Measurements from ENCODE around the gene AKAP13. TPM values are rescaled to one million over a fixed set of nuclear protein-coding genes. Genes with fewer than 3 reads are reported as not detected.

AKAP13 gene
- polyA plus RNA-seq, 2 donors = 27.6 to 35.7 TPM

DNA sequence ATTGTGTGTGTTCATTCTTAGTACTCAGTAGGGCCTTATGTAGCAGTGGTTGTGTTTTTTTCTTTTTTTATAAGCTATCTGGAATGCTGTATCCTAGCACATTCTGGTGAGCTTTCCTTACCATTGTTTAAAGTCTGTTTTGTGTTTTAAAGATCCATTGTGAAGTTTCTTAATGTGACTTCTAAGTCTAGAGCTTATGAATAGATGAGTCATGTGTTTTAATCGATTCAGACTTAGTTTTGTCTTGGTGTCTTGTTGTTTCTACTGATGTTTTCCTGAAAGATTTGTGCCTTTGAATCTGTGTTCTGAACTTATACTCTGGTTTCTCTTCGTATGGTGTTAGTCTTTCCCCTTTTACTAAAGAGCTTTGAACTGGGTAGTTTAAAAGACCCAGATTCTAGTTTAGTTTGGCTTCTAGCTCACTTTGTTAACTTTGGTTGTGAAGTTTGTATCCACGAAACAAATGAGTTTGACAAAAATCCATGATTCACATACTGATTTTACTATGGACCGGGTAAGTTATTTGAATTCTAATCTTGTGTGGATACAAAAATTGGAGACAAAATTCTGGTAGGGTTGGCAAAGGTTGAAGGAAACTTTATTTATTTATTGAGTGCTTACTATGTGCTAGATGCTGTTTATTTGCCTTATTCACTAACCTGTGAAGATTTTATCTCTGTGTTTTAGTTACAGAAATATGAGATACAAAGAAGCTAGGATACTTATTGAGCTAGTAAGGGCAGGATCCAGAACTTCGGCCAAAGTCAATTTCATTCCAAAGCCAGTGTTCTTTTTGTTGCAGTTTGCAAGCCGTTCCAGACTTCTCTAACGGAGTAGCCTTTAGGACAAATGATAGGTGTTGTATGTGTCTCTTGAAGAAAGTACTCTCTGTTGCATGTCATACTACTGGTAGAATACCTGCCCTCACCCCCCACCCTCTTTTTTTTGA is 24.8 kb downstream of the AKAP13 start:
- 63 to 72% methylated on average over 7 of the region's 7 CpGs for WGBS, 2 donors
- H3K36me3 ChIP-seq (ENCODE audit: control insufficient read depth in 2 of 2, insufficient read depth in 2 of 2, low read length in 1 of 2) = no peaks in the 10 kb centered on the region
- peaks cover 0 to 10% of the 10 kb centered on the region in 2 donors for H3K4me1 ChIP-seq (ENCODE audit: control insufficient read depth in 2 of 2, insufficient read depth in 2 of 2, low read length in 1 of 2)
- no peaks in the 10 kb centered on the region for H3K9me3 ChIP-seq (ENCODE audit: control insufficient read depth in 2 of 2, insufficient read depth in 1 of 2, low read depth in 1 of 2, low read length in 1 of 2)
- H3K27ac ChIP-seq (ENCODE audit: low read depth in 2 of 2, low read length in 1 of 2) = no peak overlapping the region
- H3K4me3 ChIP-seq (ENCODE audit: low read depth in 1 of 2, low read length in 2 of 2) = no peak overlapping the region
- no peaks in the 10 kb centered on the region for H3K27me3 ChIP-seq (ENCODE audit: control insufficient read depth in 1 of 2, insufficient read depth in 2 of 2, low read length in 2 of 2)

DNA sequence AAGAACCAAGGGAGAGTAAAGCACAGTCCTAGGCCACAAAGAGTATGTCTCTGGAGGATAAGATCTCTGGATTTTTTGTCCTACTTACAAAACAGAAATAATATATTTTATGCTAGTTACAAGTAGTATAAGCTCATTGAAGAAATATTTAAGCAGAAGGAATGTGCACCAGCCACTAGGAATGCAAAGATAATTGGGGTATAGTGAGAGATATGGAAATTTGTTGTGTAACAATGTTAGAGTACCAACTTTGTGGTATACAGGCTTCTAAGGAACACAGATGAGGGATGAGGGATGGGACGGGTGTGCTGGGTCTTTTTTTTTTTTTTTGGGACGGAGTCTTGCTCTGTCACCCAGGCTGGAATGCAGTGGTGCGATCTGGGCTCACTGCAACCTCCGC is 26.5 kb downstream of the AKAP13 start:
- Histone ChIP-seq H3K27me3 (ENCODE audit: control insufficient read depth in 1 of 2, insufficient read depth in 2 of 2, low read length in 2 of 2) (no peaks in the 10 kb centered on the region), H3K9me3 (ENCODE audit: control insufficient read depth in 2 of 2, insufficient read depth in 1 of 2, low read depth in 1 of 2, low read length in 1 of 2) (no peaks in the 10 kb centered on the region), H3K27ac (ENCODE audit: low read depth in 2 of 2, low read length in 1 of 2) (no peak overlapping the region), H3K4me3 (ENCODE audit: low read depth in 1 of 2, low read length in 2 of 2) (no peak overlapping the region), H3K36me3 (ENCODE audit: control insufficient read depth in 2 of 2, insufficient read depth in 2 of 2, low read length in 1 of 2) (no peaks in the 10 kb centered on the region), H3K4me1 (ENCODE audit: control insufficient read depth in 2 of 2, insufficient read depth in 2 of 2, low read length in 1 of 2) (peaks cover 0 to 10% of the 10 kb centered on the region in 2 donors)
- 92 to 94% methylated on average over 4 of the region's 4 CpGs for WGBS, 2 donors

DNA sequence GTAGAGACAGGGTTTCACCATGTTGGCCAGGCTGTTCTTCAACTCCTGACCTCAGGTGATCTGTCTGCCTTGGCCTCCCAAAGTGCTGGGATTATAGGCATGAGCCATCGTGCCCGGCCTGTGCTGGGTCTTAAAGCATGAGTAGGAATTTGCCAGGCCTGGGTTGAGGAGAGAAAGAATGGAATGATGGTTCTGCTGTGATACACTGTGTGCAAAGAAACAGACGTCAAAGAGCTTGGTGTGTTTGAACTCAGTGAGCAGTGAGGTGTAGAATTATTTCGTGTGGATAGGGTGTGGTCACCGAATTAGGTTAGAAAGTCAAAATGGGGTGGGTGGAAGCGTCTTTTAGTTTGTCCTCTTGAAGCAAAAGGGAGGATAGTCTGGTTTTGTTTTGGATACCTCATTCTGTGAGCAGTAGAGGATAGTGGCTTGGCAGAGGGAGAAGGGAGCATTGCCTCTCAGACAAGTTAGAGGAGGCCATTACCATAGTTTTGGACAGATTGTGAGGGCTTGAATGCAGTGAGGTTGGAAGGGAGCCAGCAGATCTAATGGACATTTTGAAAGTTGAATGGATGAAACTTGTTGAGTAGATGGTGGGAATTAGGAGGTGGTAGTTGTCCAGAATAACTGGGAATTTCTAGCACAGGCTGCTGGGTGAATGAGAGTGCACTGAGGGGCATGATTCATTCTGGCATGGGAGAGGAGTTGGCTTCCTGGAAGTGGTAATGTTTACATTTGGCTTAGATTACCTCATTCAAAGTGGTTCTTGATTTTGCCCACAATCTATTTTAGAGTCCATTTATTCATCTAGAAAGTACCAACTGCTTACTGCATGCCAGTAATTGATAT is 27.2 kb downstream of the AKAP13 start:
- Histone ChIP-seq H3K27me3 (ENCODE audit: control insufficient read depth in 1 of 2, insufficient read depth in 2 of 2, low read length in 2 of 2) (no peaks in the 10 kb centered on the region), H3K27ac (ENCODE audit: low read depth in 2 of 2, low read length in 1 of 2) (peak overlapping the region in 1 of 2 donors; percentile 72), H3K4me3 (ENCODE audit: low read depth in 1 of 2, low read length in 2 of 2) (no peak overlapping the region), H3K9me3 (ENCODE audit: control insufficient read depth in 2 of 2, insufficient read depth in 1 of 2, low read depth in 1 of 2, low read length in 1 of 2) (no peaks in the 10 kb centered on the region), H3K4me1 (ENCODE audit: control insufficient read depth in 2 of 2, insufficient read depth in 2 of 2, low read length in 1 of 2) (peaks cover 0 to 10% of the 10 kb centered on the region in 2 donors), H3K36me3 (ENCODE audit: control insufficient read depth in 2 of 2, insufficient read depth in 2 of 2, low read length in 1 of 2) (no peaks in the 10 kb centered on the region)
- WGBS, 2 donors = 73 to 82% methylated on average over 6 of the region's 6 CpGs

DNA sequence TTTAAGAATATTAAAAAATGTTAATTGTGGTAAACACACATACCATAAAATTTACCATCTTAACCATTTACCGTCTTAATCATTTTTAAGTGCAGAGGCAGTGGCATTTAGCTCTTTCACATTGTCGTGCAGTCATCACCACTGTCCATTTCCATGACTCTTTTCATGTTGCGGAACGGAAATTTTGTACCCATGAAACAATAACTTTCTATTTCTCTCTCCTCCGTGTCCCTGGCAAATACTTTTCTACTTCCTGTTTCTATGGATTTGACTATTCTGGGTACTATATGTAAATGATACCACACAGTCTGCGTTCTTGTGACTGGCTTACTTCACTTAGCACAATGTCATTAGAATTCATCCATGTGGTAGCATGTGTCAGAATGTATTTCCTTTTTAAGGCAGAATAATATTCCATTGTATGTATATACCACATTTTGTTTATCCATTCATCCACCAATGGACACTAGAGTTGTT is 27.9 kb downstream of the AKAP13 start:
- 74 to 76% methylated on average over 6 of the region's 6 CpGs for WGBS, 2 donors
- Histone ChIP-seq H3K27me3 (ENCODE audit: control insufficient read depth in 1 of 2, insufficient read depth in 2 of 2, low read length in 2 of 2) (no peaks in the 10 kb centered on the region), H3K4me1 (ENCODE audit: control insufficient read depth in 2 of 2, insufficient read depth in 2 of 2, low read length in 1 of 2) (peaks cover under 1 to 10% of the 10 kb centered on the region in 2 donors), H3K9me3 (ENCODE audit: control insufficient read depth in 2 of 2, insufficient read depth in 1 of 2, low read depth in 1 of 2, low read length in 1 of 2) (no peaks in the 10 kb centered on the region), H3K4me3 (ENCODE audit: low read depth in 1 of 2, low read length in 2 of 2) (no peak overlapping the region), H3K27ac (ENCODE audit: low read depth in 2 of 2, low read length in 1 of 2) (peak overlapping the region in 1 of 2 donors; percentile 63), H3K36me3 (ENCODE audit: control insufficient read depth in 2 of 2, insufficient read depth in 2 of 2, low read length in 1 of 2) (no peaks in the 10 kb centered on the region)

DNA sequence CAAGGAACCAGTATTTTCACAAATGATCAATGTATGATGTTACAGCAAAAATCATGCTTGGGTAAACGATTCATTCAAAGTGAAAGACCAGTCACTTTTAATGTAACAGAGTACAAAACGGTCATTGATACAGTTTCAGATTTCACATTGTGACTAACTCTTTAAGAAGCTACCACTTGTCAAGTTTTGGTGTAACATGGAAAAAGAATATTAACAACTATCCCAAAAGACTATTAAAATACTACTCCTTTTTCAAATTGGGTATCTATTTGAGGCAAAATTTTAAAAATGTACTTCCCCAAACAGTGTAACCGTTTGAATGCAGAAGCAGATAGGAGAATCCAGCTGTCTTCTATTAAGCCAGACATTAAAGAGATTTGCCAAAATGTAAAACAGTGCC is 31.7 kb downstream of the AKAP13 start:
- Histone ChIP-seq H3K4me1 (ENCODE audit: control insufficient read depth in 2 of 2, insufficient read depth in 2 of 2, low read length in 1 of 2) (peaks cover 3 to 7% of the 10 kb centered on the region in 2 donors), H3K36me3 (ENCODE audit: control insufficient read depth in 2 of 2, insufficient read depth in 2 of 2, low read length in 1 of 2) (no peaks in the 10 kb centered on the region), H3K9me3 (ENCODE audit: control insufficient read depth in 2 of 2, insufficient read depth in 1 of 2, low read depth in 1 of 2, low read length in 1 of 2) (no peaks in the 10 kb centered on the region), H3K27me3 (ENCODE audit: control insufficient read depth in 1 of 2, insufficient read depth in 2 of 2, low read length in 2 of 2) (no peaks in the 10 kb centered on the region), H3K4me3 (ENCODE audit: low read depth in 1 of 2, low read length in 2 of 2) (no peak overlapping the region), H3K27ac (ENCODE audit: low read depth in 2 of 2, low read length in 1 of 2) (no peak overlapping the region)
- WGBS, 2 donors = 32 to 38% methylated on average over 3 of the region's 3 CpGs

DNA sequence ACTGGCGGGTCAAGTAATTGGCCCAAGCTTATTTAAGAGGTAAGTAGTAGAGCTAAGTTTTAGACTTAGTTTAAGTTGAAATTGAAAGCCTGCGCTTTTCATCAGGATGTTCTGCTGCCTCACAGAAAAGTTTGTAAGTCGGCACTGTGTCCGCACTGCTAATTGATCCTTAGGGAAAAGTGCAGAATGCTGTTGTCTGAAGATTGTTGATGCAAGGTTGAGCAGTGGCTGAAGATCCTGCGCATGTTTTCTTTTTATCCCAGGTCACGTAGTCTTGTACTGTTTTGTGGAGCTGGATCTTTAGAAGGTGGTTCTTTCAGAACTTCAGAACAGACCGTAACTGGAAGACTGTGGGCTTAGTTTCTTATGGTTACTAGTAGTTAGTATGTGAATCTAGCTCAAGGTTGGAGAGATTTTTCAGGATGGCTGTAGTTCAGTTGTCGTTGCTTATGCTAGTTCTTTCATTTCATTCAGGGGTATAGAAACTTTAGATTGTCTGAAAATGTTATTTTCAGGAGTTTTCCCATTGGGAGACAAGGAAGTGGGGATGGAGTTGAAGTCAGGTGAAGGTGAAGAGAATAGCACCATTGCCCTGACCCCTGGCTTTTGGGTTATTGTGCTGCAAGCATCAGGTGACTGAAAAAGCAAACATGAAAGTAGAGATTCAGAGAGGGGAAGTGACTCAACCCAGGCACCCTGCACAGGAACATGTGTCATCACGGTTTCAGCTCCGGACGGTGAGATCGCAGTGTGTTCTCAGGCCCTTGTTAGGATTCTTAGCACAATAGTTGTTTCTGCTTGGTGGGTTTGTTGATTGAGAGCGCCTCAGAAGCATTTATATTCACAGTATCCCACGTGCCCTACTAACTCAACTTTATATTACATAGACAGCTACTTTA is 32.8 kb downstream of the AKAP13 start:
- Histone ChIP-seq H3K4me1 (ENCODE audit: control insufficient read depth in 2 of 2, insufficient read depth in 2 of 2, low read length in 1 of 2) (peaks cover 3 to 5% of the 10 kb centered on the region in 2 donors), H3K4me3 (ENCODE audit: low read depth in 1 of 2, low read length in 2 of 2) (no peak overlapping the region), H3K27me3 (ENCODE audit: control insufficient read depth in 1 of 2, insufficient read depth in 2 of 2, low read length in 2 of 2) (no peaks in the 10 kb centered on the region), H3K9me3 (ENCODE audit: control insufficient read depth in 2 of 2, insufficient read depth in 1 of 2, low read depth in 1 of 2, low read length in 1 of 2) (no peaks in the 10 kb centered on the region), H3K36me3 (ENCODE audit: control insufficient read depth in 2 of 2, insufficient read depth in 2 of 2, low read length in 1 of 2) (no peaks in the 10 kb centered on the region), H3K27ac (ENCODE audit: low read depth in 2 of 2, low read length in 1 of 2) (peak overlapping the region in 1 of 2 donors; percentile 22)
- 59 to 64% methylated on average over 14 of the region's 14 CpGs for WGBS, 2 donors

DNA sequence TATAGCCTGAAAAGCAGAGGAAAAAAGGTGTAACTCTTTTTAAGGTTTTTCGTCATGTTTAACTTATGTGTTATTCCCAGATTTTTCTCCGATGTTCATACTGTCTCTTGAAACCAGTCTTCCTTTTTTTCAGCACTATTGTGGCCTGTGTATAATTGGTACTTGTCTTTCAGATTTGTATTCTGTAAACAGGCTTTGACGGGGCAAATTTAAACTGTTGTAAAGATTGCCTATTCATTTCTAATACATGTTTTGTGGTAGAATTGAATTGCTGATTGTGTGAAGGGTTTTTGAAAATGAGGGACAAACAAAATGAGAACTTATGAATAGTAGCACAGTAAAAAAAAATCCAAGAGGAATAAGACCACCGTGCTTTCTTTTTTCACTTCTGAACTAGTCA is 33.6 kb downstream of the AKAP13 start:
- Histone ChIP-seq H3K27me3 (ENCODE audit: control insufficient read depth in 1 of 2, insufficient read depth in 2 of 2, low read length in 2 of 2) (no peaks in the 10 kb centered on the region), H3K9me3 (ENCODE audit: control insufficient read depth in 2 of 2, insufficient read depth in 1 of 2, low read depth in 1 of 2, low read length in 1 of 2) (no peaks in the 10 kb centered on the region), H3K4me3 (ENCODE audit: low read depth in 1 of 2, low read length in 2 of 2) (no peak overlapping the region), H3K27ac (ENCODE audit: low read depth in 2 of 2, low read length in 1 of 2) (no peak overlapping the region), H3K4me1 (ENCODE audit: control insufficient read depth in 2 of 2, insufficient read depth in 2 of 2, low read length in 1 of 2) (peaks cover 3 to 5% of the 10 kb centered on the region in 2 donors), H3K36me3 (ENCODE audit: control insufficient read depth in 2 of 2, insufficient read depth in 2 of 2, low read length in 1 of 2) (no peaks in the 10 kb centered on the region)
- WGBS, 2 donors = 66 to 80% methylated on average over 4 of the region's 4 CpGs

DNA sequence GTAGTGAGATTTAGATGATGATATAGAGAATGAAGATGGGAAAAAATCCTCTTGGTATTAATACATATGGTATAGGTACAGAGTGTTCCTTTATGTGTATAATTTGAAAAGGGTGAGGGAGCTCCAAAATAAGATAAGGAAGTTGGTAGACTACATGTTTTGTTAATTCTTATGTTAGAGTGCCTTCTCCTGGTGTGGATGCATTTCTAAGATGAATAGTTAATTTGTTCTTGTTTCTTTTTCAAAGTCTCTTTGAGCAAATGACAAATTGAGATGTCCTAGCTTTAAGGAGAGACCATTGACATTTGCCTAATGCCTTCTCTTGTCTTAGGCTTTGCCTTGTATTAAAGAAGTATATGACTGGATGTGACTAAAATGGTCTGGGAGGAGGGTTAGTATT is 34.1 kb downstream of the AKAP13 start:
- Histone ChIP-seq H3K27ac (ENCODE audit: low read depth in 2 of 2, low read length in 1 of 2) (no peak overlapping the region), H3K27me3 (ENCODE audit: control insufficient read depth in 1 of 2, insufficient read depth in 2 of 2, low read length in 2 of 2) (no peaks in the 10 kb centered on the region), H3K4me1 (ENCODE audit: control insufficient read depth in 2 of 2, insufficient read depth in 2 of 2, low read length in 1 of 2) (peaks cover 3% of the 10 kb centered on the region in 2 donors), H3K9me3 (ENCODE audit: control insufficient read depth in 2 of 2, insufficient read depth in 1 of 2, low read depth in 1 of 2, low read length in 1 of 2) (no peaks in the 10 kb centered on the region), H3K36me3 (ENCODE audit: control insufficient read depth in 2 of 2, insufficient read depth in 2 of 2, low read length in 1 of 2) (no peaks in the 10 kb centered on the region), H3K4me3 (ENCODE audit: low read depth in 1 of 2, low read length in 2 of 2) (no peak overlapping the region)

DNA sequence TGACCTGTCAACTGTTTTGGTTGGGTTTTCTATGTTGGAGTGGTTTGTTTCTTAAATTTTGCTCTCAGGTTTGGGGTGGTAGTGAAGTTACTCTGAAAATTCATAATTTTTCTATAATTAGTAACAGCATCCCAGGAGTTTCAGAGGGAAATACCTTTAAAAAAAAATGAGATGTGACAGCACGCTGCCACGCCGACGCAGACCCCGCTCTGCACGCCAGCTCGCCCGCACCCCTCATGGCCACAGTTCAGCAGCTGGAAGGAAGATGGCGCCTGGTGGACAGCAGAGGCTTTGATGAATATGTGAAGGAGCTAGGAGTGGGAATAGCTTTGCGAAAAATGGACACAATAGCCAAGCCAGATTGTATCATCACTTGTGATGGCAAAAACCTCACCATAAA is 34.6 kb downstream of the AKAP13 start:
- no peak overlapping the region for H3K27ac ChIP-seq (ENCODE audit: low read depth in 2 of 2, low read length in 1 of 2)
- H3K9me3 ChIP-seq (ENCODE audit: control insufficient read depth in 2 of 2, insufficient read depth in 1 of 2, low read depth in 1 of 2, low read length in 1 of 2) = no peaks in the 10 kb centered on the region
- H3K4me3 ChIP-seq (ENCODE audit: low read depth in 1 of 2, low read length in 2 of 2) = no peak overlapping the region
- 96 to 97% methylated on average over 10 of the region's 10 CpGs for WGBS, 2 donors
- H3K4me1 ChIP-seq (ENCODE audit: control insufficient read depth in 2 of 2, insufficient read depth in 2 of 2, low read length in 1 of 2) = peaks cover 3% of the 10 kb centered on the region in 2 donors
- H3K36me3 ChIP-seq (ENCODE audit: control insufficient read depth in 2 of 2, insufficient read depth in 2 of 2, low read length in 1 of 2) = no peaks in the 10 kb centered on the region
- H3K27me3 ChIP-seq (ENCODE audit: control insufficient read depth in 1 of 2, insufficient read depth in 2 of 2, low read length in 2 of 2) = no peaks in the 10 kb centered on the region

All from esophagus (tissue), 2 donors.